DOHH2 (cell line): ENCODE results near the gene UGT1A6.

ENCODE experiments used
- EZH2phosphoT487 ChIP-seq: fragments of 200-600 bp; sonication (generic); IDR thresholded peaks from 2 replicates; pipeline ENCODE4 v1.6.1; 2017; ENCODE audit warnings: borderline replicate concordance, mild to moderate bottlenecking, antibody characterized with exemption, low read length, moderate library complexity, mixed read lengths
- TF ChIP-seq, protein P1 (sequence below): fragments of 200-600 bp; sonication (generic); IDR thresholded peaks from one replicate; pipeline ENCODE4 v1.5.1; 2014; ENCODE audit warnings: antibody characterized with exemption, mild to moderate bottlenecking, low read depth, low read length; ENCODE audit not compliant: poor library complexity, severe bottlenecking

GRCh38 chr2:233813236-233814055 is 120.8 kb downstream of the UGT1A6 start:
- TF ChIP-seq, protein P1, sequence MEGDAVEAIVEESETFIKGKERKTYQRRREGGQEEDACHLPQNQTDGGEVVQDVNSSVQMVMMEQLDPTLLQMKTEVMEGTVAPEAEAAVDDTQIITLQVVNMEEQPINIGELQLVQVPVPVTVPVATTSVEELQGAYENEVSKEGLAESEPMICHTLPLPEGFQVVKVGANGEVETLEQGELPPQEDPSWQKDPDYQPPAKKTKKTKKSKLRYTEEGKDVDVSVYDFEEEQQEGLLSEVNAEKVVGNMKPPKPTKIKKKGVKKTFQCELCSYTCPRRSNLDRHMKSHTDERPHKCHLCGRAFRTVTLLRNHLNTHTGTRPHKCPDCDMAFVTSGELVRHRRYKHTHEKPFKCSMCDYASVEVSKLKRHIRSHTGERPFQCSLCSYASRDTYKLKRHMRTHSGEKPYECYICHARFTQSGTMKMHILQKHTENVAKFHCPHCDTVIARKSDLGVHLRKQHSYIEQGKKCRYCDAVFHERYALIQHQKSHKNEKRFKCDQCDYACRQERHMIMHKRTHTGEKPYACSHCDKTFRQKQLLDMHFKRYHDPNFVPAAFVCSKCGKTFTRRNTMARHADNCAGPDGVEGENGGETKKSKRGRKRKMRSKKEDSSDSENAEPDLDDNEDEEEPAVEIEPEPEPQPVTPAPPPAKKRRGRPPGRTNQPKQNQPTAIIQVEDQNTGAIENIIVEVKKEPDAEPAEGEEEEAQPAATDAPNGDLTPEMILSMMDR = no peak
- TF ChIP-seq EZH2phosphoT487 = no peak
